ENCODE data around the gene PATL1. TPM values are rescaled to one million over a fixed set of nuclear protein-coding genes. Genes with fewer than 3 reads are reported as not detected.
A peak's percentile ranks its signal among the peaks of the same experiment; 100 is the strongest.
"Not testable (repeated sequence)": the region's sequence is repeated elsewhere in the genome, so short reads cannot be mapped to it uniquely, and the experiment has no call there.

PATL1 gene, protein sequence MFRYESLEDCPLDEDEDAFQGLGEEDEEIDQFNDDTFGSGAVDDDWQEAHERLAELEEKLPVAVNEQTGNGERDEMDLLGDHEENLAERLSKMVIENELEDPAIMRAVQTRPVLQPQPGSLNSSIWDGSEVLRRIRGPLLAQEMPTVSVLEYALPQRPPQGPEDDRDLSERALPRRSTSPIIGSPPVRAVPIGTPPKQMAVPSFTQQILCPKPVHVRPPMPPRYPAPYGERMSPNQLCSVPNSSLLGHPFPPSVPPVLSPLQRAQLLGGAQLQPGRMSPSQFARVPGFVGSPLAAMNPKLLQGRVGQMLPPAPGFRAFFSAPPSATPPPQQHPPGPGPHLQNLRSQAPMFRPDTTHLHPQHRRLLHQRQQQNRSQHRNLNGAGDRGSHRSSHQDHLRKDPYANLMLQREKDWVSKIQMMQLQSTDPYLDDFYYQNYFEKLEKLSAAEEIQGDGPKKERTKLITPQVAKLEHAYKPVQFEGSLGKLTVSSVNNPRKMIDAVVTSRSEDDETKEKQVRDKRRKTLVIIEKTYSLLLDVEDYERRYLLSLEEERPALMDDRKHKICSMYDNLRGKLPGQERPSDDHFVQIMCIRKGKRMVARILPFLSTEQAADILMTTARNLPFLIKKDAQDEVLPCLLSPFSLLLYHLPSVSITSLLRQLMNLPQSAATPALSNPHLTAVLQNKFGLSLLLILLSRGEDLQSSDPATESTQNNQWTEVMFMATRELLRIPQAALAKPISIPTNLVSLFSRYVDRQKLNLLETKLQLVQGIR
- total RNA-seq (10 to 100 TPM; 40.5 to 40.7 TPM), polyA plus RNA-seq (1 to 10 TPM; 3.2 to 8.2 (median 3.8) TPM), total RNA-seq (38.3 to 52.9 (median 42.7) reads per million in 6 experiments)

DNA sequence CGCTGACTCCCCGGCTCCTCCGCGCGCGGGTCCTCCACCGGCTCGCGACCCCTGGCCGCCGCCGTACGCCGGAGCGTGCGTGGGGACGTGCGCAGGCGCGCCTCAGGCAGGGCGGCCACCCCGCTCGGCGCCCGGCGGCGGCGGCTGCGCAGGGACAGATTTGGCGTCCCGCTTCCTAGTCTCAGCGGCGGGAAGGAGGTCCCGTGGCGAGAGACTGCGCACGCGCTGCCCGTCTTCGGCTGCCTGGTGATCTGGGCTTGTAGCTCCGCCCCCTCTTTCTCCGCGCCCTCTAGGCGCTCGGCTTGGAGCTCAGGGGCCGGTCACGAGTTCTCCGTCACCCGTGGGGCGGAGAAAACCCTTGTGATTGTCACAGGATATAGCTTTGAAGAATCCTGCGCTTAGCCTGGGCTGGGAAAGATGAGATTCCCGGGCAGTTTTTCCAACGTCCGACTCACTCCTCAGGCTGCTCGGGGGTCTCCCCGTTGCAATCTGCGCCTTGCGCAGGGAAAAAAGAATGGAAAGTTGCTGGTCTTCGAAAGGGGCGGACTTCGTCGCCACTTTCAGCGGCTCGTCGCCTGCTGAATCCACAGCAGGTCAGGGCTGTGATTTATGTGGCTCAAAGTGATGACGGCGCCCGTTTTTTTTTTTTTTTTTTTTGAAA is at the start of gene PATL1:
TSS of gene PATL1 (minus strand) at position 88 of the 661 bp plus-strand sequence. CDS start 142 bp downstream, outside the sequence.
- Mint-ChIP-seq H3K36me3 (peaks cover 0 to 33% (median 4%) of the 10 kb centered on the region in 3 donors), H3K27ac (peak within 1 kb of the TSS; percentile 96 to 100 (median 100)), H3K4me1 (peaks cover 18 to 44% (median 42%) of the 10 kb centered on the region in 4 donors), H3K4me3 (peak within 1 kb of the TSS; percentile 96 to 99 (median 97)), H3K9me3 (no peaks in the 10 kb centered on the region), H3K27me3 (no peaks in the 10 kb centered on the region)
- peak; percentile 98 to 100 (median 99) for DNase-seq
- POLR2A ChIA-PET, result interaction anchor here (0.6 to 2.7 kb wide), 21 partner anchors 9 to 1094 kb away, joined by 3 to 96 read pairs (median 5); partner anchors contain the start of genes LPXN, MRPL16, OSBP and STX3
- ATAC-seq, result peak; percentile 91

DNA sequence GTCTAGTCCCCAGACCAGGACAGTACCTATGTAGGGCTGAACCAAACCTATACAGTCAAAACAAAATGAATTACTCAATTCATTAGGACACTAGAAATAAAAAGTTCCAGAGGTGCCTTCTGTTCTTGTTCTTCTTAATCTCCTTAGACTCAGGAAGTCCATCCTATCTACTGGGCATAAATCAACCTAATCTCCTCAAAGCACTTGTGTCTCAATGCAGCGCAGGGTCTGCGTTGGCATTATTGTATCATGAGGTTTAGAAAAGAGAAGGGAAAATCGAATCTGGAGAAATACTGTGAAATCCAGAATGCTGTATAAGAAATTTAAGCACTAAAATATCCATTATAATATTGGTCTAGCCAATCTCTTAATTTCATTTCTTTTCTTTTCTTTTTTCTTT is 47.2 kb upstream of the PATL1 start:
- Mint-ChIP-seq H3K4me3 (no peak overlapping the region), H3K9me3 (no peaks in the 10 kb centered on the region), H3K27ac (no peak overlapping the region), H3K36me3 (no peaks in the 10 kb centered on the region), H3K27me3 (peaks cover 19 to 29% (median 20%) of the 10 kb centered on the region in 5 donors), H3K4me1 (no peaks in the 10 kb centered on the region)
- no peak for ATAC-seq
- no peak for DNase-seq
- POLR2A ChIA-PET, result no interaction called here

DNA sequence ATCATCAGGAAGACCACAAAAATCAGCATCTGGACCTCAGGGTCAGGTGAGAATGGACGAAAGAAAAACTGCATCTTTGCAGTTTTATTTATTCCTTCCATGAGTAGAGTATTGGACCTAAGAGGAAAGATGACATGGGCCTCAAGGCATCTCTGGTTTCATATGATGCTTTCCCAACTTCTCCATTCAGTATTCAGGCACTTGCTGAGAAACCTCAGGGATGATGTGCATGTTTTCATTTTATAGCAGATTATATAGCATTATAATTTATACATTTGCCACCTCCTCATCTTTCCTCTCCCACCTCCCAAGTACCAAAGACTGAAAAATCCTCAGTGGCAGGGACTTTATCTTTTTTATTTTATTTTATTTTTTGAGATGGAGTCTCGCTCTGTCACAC is 44.9 kb upstream of the PATL1 start, which contains the start of gene OR10V1:
TSS of gene OR10V1 (minus strand) at position 101 of the 400 bp plus-strand sequence. CDS start at position 101, 0 bp downstream.
- Mint-ChIP-seq H3K4me3 (no peak within 1 kb of the TSS), H3K27ac (peak within 1 kb of the TSS in 1 of 10 donors; percentile 13), H3K36me3 (no peaks in the 10 kb centered on the region), H3K4me1 (no peaks in the 10 kb centered on the region), H3K27me3 (peaks cover 17 to 28% (median 20%) of the 10 kb centered on the region in 5 donors), H3K9me3 (no peaks in the 10 kb centered on the region)
- POLR2A ChIA-PET, result no interaction called here
- DNase-seq, result no peak
- ATAC-seq, result no peak

DNA sequence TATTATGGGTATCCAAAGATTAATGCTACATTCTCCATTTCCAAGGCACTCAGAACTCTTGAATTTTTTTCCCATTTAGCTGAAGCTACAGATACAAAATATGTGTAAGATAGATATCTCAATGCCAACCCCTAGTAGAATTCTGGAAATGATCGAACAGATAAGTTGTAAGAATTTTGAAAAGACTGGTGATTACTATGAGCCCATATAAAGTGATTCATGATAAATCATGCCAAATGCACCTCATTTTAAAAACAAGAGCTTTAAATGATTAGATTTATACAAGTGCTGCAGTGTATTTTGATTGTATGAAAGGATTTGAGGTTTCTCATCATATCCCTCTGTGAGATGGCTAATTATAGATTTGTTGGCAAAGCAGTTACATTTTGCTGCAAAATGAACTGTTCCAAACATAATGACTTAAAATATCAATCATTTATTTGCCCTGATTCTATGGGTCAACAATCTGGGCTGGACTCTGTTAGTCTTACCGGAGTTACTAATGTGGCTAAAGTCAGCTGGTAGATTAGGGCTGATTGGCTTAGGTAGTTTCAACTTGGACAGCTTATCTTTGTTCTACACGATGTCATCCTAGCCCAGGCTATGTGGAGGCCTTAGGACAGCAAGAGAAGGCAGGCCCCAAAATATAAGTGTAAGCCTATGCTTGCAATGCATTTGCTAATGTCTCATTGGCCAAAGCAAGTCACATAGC is 41.5 kb upstream of the PATL1 start:
- POLR2A ChIA-PET, result no interaction called here
- no peak overlapping the region for H3K4me3 Mint-ChIP-seq
- DNase-seq (no peak), ATAC-seq (no peak)
- peaks cover 12 to 27% (median 19%) of the 10 kb centered on the region in 5 donors for H3K27me3 Mint-ChIP-seq
- H3K27ac Mint-ChIP-seq, result no peak overlapping the region
- H3K36me3 Mint-ChIP-seq, result no peaks in the 10 kb centered on the region
- H3K9me3 Mint-ChIP-seq, result no peaks in the 10 kb centered on the region
- H3K4me1 Mint-ChIP-seq, result no peaks in the 10 kb centered on the region

DNA sequence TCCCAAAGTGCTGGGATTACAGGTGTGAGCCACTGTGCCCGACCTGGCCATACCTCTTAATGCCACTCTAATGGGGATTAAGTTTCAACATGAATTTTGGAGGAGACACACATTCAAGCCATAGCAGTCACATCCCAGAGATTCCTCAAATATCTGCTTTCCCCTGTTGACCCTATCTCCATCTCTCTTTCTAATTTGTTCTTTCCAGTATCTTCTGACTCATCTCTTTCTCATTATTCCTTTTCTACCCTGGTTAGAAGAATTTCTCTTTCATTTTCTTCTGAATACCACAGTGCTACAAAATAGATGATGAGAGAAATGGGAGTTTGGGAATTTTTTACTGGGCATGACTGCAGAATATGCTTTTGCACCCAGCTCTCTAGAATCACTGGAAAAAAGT is 39.7 kb upstream of the PATL1 start:
- Mint-ChIP-seq H3K4me3 (no peak overlapping the region), H3K4me1 (no peaks in the 10 kb centered on the region), H3K9me3 (peaks cover 0 to 2% (median 0%) of the 10 kb centered on the region in 9 donors), H3K27ac (no peak overlapping the region), H3K27me3 (peaks cover 9 to 26% (median 22%) of the 10 kb centered on the region in 5 donors), H3K36me3 (no peaks in the 10 kb centered on the region)
- ATAC-seq (no peak), DNase-seq (no peak)
- POLR2A ChIA-PET, result no interaction called here

DNA sequence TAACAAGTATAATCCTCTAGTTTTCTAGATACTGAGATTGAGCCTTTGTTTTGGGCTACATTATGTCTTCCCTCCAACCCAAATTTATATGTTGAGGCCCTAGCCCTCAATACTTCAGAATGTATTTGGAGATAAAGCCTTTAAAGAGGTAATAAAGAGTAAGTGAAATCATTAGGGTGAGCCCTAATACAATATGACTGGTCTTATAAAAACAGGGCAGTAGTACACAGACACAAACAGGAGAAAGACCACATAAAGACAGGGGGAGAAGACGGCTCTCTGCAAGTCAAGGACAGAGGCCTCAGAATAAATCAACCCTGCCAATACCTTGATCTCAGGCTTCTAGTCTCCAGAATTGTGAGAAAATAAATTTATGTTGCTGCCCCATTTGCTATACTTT is 38.5 kb upstream of the PATL1 start:
- POLR2A ChIA-PET, result no interaction called here
- no peak overlapping the region for H3K27ac Mint-ChIP-seq
- ATAC-seq, result no peak
- H3K36me3 Mint-ChIP-seq, result no peaks in the 10 kb centered on the region
- peaks cover 0 to 2% (median 0%) of the 10 kb centered on the region in 9 donors for H3K9me3 Mint-ChIP-seq
- DNase-seq, result no peak
- H3K27me3 Mint-ChIP-seq, result peaks cover 0 to 18% (median 15%) of the 10 kb centered on the region in 5 donors
- H3K4me3 Mint-ChIP-seq, result no peak overlapping the region
- H3K4me1 Mint-ChIP-seq, result no peaks in the 10 kb centered on the region

DNA sequence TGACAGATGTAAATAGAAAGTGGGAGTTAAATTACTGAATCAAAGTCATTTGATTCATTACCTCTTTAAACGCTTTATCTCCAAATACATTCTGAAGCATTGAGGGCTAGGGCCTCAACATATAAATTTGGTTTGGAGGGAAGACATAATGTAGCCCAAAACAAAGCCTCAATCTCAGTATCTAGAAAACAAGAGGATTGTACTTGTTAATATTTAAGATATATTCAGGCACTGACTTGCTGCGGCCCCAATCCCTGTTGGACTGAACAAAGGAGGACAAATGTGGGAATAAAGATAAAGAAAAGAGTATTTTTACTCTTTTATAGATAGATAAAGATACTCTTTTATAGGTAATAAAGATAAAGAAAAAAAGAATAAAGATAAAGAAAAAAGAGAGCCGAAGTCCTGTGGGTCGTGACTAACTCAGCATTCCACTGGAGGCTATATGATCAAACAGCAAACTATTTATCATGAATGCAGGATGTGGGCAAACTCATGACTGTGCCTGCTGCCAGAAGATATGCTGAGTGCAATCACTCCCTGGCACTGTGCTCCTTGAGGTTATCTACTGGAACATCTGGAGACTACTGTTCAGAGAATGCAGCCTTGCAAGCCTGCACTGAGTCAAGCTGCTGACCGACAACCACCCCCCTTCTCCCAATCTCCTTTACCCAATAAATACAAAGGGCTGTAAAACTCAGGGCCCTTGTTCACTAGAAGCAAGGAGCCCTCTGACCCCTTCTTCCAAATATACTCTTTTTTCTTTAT is 37.9 kb upstream of the PATL1 start:
- Mint-ChIP-seq H3K9me3 (peaks cover 0 to 2% (median 0%) of the 10 kb centered on the region in 9 donors), H3K4me3 (no peak overlapping the region), H3K36me3 (no peaks in the 10 kb centered on the region), H3K4me1 (no peaks in the 10 kb centered on the region), H3K27me3 (peaks cover 0 to 21% (median 15%) of the 10 kb centered on the region in 5 donors), H3K27ac (no peak overlapping the region)
- DNase-seq, result no peak
- POLR2A ChIA-PET, result no interaction called here
- no peak for ATAC-seq

DNA sequence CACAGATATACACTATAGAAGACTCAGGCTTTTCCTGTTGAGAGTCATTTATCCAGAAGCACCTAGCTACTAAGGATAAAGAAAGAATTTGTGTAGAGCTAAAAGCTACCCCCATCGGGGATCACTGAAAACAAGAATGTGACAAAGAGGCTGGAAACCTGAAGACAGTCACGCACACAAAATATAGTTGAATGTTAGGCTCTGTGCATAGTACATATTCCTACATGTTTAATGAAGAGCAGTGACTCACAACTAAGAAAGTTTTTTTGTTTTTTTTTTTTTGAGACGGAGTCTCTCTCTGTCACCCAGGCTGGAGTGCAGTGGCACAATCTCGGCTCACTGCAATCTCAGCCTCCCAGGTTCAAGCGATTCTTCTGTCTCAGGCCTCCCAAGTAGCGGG is 36.5 kb upstream of the PATL1 start:
- no peak for ATAC-seq
- H3K4me1 Mint-ChIP-seq, result no peaks in the 10 kb centered on the region

DNA sequence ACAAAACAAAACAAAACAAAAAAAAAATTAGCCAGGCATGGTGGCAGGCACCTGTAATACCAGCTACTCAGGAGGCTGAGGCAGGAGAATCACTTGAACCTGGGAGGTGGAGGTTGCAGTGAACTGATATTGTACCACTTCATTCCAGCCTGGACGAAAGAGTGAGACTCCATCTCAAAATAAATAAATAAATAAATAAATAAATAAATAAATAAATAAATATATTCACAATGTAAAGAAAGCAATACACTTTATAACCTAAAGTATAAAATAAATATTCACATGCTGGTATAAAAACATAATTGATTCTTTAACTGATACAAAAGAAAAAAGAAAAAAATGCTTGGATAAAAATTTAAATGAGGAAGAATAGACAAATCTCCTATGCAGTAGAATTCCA is 34.7 kb upstream of the PATL1 start:
- H3K9me3 Mint-ChIP-seq, POLR2A ChIA-PET, ATAC-seq, H3K4me3 Mint-ChIP-seq, H3K4me1 Mint-ChIP-seq, DNase-seq, H3K27ac Mint-ChIP-seq, H3K36me3 Mint-ChIP-seq: not testable (repeated sequence)
- H3K27me3 Mint-ChIP-seq, result peaks cover 0 to 21% (median 11%) of the 10 kb centered on the region in 5 donors

More for the DNA sequence above, 36.5 kb upstream of the PATL1 start:
- Mint-ChIP-seq H3K36me3 (no peaks in the 10 kb centered on the region), H3K27me3 (peaks cover 0 to 23% (median 15%) of the 10 kb centered on the region in 5 donors), H3K4me3 (no peak overlapping the region), H3K9me3 (peaks cover 0 to 2% (median 0%) of the 10 kb centered on the region in 9 donors), H3K27ac (no peak overlapping the region)
- no peak for DNase-seq
- POLR2A ChIA-PET, result no interaction called here

DNA sequence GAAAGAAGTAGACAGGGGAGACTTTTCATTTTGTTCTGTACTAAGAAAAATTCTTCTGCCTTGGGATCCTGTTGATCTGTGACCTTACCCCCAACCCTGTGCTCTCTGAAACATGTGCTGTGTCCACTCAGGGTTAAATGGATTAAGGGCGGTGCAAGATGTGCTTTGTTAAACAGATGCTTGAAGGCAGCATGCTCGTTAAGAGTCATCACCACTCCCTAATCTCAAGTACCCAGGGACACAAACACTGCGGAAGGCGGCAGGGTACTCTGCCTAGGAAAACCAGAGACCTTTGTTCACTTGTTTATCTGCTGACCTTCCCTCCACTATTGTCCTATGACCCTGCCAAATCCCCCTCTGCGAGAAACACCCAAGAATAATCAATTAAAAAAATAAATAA is 31.3 kb upstream of the PATL1 start:
- H3K4me3 Mint-ChIP-seq, POLR2A ChIA-PET, H3K36me3 Mint-ChIP-seq, ATAC-seq, H3K4me1 Mint-ChIP-seq, DNase-seq, H3K9me3 Mint-ChIP-seq, H3K27ac Mint-ChIP-seq: not testable (repeated sequence)
- H3K27me3 Mint-ChIP-seq, result peaks cover 3 to 19% (median 11%) of the 10 kb centered on the region in 5 donors

DNA sequence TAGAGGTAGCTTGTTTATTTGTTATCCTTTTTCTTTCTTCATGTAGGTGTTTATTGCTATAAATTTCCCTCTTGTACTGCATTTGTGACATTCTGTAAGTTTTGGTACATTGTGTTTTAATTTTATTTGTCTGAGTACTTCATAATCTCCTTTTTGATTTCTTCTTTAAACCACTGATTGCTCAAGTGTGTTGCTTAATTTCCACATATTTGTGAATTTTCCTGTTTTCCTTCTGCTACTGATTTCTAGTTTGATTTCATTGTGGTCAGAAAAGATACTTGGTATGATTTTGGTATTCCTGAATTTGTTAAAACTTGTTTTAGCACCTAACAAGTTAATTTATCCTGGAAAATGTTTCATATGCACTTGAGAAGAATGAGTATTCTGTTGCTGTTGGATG is 29.7 kb upstream of the PATL1 start:
- no peak for DNase-seq
- no peak for ATAC-seq
- H3K9me3 Mint-ChIP-seq, result peaks cover 0 to 11% (median 7%) of the 10 kb centered on the region in 9 donors

More for the DNA sequence above, 29.7 kb upstream of the PATL1 start:
- H3K4me1 Mint-ChIP-seq, result no peaks in the 10 kb centered on the region
- POLR2A ChIA-PET, result no interaction called here
- peaks cover 0 to 5% (median 4%) of the 10 kb centered on the region in 3 donors for H3K36me3 Mint-ChIP-seq
- peak overlapping the region in 1 of 10 donors; percentile 63 for H3K27ac Mint-ChIP-seq
- peaks cover 3 to 15% (median 9%) of the 10 kb centered on the region in 5 donors for H3K27me3 Mint-ChIP-seq
- H3K4me3 Mint-ChIP-seq, result no peak overlapping the region

All from naive thymus-derived CD8-positive, alpha-beta T cell (primary cell).